PC-3 (cell line): Measurements from ENCODE around the gene CORO1C.
"Not testable (repeated sequence)": the region's sequence is repeated elsewhere in the genome, so short reads cannot be mapped to it uniquely, and the experiment has no call there.

ENCODE experiments used
- CTCF ChIP-seq: fragments of 300-600 bp; sonication (generic); conservative IDR thresholded peaks from 2 replicates; pipeline ENCODE4 v1.5.1; 2017; ENCODE audit warnings: antibody characterized with exemption, low read depth, mild to moderate bottlenecking, low read length
- EZH2 ChIP-seq: fragments of 300-600 bp; sonication (generic); IDR thresholded peaks from one replicate; pipeline ENCODE4 v1.6.1; 2017; ENCODE audit warnings: antibody characterized with exemption, mild to moderate bottlenecking, low read length; ENCODE audit not compliant: unreplicated experiment

GRCh38 chr12:108751003-108751402, 19.7 kb upstream of the CORO1C start:
- not testable (repeated sequence) for TF ChIP-seq EZH2, CTCF
